Measurements from ENCODE around the gene HOXA5.
A peak's percentile ranks its signal among the peaks of the same experiment; 100 is the strongest.

Gene HOXA5

DNA sequence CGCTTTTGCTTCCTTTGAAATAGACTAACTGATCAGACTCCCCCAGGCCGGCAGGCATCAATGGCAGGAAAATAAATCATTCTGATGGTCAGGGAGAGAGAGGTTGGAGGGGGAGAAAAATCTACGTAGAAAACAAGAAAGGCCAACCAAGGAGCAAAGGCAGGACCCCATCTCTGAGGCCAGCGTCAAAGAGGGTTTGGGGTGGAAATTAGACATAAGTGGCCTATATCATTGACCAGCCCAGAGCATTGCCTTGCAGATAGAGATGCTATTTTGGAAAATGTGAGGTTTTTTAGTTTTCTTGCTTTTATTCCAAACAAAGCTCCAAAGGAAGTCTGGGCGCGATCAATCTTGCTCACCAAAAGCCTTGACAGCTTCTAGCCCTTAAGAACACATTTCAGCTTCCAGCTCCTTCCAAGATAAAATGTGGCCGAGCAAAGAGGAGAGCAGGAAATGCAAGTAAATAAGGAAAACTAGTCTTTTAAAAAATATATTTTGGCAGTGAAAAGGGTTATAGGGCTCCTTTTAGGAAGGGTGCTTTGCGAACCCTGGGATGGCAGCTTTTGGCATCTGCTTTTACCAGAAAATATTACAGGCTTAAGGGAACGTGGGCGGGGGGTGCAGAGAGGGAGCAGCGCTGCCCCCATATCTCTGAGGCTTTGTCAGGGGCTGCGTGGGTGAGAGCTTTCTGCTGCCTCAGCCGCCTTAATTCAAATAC is 39.0 kb downstream of the HOXA5 start:
- no peak for DNase-seq

DNA sequence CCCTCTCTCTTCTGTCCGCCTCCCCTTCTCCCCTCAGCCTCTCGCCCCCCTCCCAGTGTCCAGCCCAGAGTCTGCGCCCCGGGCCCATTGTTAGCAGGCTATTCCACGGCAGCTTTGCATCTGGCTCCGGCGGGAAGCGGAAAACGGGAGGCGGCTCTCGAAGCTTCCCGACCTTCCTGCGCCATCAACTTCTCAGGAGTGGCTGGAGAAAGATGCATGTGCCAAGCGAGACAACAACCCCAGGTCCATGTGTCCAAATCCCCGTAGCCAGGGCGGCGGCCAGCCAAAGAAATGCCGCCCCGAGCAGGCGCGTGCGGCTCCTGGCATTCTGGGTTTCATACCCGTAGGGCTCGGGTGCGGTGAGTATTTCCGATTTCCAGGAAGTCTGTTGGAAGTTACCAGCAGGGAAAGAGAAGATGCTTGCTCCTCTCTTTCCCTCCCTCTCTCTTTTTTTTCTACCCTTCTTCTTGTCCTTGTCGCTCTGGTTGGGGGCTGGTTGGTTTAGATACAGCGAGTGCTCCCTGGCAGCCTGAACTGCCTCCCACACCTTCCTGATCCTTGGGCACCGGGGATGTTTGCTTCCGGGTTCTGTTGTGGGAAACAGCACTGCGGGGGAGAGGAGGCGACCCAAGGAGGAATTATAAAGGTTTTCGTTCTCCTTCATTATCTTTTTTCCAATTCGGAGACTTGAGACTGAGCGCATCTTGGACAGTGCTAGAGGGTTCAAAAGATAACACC is 39.8 kb downstream of the HOXA5 start:
- DNase-seq: no peak

DNA sequence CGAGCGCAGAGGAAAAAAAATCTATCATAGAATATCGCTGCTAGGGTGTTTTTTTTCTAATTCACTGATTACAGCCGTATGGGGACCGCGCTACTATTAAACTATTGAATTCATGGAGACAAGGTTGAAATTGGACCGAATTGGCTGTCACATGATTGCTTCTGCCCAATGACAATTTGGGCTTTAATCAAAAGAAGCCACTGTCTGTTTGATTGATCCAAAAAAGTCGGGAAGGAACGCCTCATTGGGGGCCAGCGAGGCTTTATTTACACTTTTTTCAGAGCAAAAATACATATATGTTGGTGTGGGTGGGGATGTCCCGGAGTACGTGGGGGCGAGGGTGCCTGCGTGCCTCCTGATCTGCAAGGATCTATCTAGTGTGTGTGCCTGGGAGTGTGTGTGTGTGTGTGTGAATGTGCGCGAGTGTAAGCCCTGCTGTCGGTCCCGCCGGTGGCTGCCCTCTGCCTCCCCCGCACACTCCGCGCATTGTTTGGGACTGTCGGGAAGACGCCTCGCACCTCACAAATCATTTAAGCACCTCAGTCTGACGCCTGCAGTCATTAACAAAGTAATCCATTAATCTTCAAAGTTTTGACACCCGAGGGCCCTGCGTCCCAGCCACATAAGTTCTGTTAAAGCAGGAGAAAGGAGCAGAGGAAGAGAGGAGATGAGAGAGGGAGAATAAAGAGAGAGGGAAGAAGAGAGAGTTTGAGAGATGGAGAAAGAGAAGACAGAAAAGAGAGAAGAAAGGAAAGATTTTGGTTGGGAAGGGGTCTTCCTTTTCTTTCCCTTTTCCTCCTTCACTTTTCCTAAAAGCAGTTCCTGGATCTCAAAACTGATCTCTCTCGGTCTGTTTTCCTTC is 40.7 kb downstream of the HOXA5 start, which contains the start of gene HOXA2:
HOXA2 (minus strand) TSS at position 103 of the 862 bp plus-strand sequence. CDS start 183 bp downstream, outside the sequence.
- no peak for DNase-seq

DNA sequence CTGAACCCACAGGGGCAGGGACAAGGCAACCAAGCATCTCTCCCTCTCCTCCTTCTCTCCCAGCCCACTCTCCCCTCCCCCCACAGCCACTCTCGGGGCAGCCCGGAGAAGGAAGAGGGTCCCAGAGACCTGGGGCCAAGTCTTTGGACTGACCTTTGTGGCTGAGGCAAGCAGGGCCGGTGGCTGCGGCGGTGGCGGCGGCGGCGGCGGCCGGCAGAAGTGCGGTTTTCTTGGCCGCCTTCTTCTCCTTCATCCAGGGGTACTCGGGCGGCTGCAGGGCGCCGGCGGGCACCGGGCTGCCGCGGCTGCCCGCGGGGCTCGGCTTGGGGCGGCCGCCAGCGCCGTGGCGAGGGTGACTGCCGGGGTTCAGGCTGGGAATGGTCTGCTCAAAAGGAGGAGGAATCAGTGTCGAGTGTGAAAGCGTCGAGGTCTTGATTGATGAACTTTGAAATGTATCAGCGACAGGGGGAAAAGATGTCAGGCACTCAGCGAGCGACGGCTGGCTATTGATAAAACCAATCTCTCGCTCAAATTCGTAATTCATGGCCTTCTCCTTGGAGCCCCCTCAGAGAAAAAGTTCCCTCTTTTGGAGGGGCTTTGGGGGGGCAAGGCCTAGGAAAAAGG is 41.4 kb downstream of the HOXA5 start:
- no peak for DNase-seq

DNA sequence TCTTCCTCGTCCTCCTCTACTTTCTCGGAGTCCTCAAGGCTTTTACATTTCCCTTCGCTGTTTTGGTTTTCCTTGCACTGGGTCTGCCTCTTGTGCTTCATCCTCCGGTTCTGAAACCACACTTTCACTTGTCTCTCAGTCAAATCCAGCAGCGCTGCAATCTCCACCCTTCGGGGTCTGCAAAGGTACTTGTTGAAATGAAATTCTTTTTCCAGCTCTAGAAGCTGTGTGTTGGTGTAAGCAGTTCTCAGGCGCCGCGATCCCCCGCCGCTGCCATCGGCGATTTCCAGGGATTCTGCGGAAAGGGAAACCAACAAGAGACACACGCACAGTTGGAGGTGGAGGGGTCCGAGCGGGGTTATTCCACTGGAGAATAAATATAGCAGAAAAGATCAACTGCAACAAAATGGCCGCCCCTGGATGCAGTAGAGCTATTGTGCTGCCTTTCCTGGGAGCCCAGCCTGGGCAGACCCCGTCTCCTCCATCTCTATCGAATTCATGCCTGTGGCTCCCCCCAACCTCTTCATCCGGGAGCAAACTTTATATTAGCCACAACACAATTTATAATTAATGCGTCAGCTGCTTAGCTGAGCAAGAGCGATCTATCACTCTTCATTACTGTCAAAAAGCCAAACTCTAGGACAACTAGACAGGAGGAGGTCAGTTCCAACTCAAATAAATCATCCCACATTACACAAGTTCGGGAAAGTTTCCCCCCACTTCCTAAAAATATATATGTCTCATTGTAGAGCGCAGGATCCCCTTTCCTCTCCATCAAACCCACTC is 42.1 kb downstream of the HOXA5 start:
- no peak for DNase-seq

DNA sequence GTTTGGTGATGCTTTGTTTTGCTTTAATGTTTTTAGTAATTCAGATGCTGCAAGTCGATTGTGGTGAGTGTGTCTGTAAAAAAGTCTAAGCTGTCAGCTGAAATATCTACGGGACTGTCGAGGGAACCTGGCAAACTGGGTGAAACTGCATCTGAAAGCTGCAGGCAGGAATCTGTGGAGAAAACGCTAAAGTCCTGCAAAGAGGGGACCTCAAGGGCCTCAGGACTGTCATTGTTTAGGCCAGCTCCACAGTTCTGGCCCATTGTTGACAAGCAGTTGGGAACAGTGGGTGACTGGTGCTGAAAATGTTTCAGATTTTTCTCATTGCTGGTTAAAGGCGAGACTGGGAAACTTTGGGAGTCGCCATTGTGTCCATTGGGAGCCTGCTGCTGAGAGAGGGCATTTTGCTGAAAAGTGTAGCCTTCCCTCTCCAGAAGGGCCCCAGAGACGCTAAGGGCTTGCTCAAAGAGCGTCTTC is 42.7 kb downstream of the HOXA5 start:
- DNase-seq: no peak

DNA sequence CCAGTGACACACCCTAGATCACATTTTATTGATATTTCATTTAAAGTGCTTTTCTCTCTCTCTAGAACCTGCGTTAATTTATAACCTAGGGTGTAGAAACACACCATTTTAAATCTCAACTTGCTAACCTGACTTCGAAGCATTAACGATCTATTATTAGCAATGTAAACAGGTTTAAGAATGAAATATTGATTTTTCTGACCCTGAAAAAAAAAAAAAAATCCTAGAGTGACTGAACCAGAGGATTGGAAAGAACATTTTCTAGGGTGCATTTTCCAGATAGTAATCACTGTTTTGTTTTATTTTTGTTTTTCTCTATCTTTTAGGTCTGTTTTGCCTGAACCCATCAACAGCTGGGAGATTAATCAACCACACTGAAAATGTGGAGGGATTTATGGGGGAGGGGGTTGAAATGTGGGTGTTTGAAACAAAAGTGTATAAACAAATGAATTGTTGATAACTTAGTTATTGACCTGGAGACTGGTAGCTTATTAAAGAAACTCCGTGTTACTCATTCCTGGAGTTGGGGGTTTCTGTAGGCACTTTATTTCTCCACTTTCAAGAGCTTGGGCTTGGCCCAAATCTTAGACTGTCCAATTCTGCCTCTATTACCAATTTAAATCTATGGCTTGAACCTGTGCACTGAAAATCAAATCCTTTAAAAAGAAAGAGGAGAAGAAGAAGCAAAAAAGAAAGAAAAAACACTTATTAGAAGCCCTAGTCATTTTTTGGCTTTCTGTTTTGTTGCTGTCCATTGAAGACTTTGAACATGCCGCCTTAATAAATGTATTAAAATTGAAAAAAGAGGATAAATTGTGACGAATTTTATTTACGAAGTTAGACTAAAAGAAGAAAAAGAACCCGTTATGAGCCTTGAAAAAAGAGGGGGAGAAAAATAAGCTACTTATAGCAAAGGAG is 43.8 kb downstream of the HOXA5 start:
- no peak for DNase-seq

DNA sequence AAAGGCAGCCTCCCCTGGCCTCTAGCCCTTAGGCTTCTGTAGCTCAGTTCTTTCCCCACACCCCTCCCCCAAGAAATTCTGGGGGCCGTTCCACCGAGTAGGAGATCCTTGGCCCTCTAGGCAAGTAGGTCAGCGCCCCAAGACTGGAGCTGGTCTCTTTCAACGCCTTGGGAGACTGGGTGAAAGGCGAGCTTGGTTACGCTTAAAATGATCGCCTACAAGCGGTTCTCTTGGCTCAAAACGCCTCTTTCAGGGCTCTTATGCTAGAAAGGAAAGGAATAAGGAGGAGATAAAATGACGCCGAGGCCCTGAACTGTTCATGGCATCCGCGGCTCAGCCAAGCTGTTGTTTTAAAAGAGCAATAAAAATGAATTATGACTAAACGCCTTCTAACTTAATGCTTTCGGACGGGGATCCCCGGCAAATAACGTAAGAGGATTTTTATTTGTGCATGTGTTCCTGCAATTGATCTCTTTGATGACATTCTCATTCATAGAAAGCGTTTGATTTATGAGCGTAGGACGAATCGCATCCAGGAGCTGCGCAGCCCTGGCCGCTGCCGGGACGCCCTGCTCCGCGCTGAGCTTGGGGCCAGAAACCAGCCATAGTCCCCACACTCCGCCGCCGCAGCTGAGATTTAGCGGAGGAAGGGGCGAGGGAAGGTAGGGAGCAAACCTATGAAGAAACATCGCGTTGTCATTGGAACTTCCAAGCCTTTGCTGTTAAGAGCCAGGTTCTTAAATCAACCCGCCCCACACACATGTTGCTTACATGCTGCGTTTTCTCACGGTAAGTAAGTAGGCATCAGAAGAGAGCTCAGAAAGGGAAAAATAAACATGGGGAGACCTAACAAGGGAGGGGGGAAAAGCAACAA is 44.7 kb downstream of the HOXA5 start:
- DNase-seq: no peak

DNA sequence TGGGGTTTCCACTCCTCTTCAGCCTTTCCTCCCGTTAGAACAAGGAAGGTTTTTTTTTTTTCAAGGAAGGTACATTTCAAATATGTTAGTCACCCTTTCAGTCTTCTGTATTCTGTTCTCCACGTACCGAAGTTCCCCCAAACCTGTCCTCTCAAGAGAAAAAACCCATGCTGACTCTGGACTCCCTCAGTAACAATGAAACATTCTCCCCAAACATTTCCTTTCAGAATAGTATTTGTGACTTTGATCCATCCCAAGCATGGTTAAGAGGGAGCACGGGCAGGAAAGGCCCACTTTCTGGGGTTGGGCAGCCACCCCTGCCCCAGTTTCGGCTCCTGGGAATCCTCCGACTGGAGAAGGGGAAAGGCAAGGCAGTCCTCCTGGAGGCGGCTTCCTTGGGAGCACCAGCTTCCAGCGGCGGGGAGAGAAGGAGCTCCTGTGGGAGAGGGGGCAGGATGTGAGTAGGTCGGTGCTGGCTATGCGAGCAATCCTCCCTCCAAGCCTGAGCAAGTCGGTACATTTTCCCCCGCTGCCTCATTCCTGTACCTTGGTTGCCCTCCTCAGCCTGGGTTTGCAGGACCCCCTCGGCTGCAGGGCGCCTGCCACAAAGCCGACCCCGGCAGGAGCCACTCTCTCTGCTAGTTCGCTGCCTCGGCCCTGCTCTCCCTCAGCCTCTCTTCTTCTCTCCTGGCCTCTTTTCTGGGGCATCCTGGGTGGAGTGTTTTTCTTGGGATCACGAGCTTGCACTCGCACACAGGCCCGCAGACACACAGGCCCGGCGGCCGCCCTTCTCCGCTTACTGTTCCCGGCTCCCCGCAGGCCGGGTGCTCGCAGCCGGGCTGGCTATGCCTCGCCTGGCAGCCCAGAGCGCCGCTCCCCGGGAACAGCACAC is 45.5 kb downstream of the HOXA5 start:
- DNase-seq: no peak

DNA sequence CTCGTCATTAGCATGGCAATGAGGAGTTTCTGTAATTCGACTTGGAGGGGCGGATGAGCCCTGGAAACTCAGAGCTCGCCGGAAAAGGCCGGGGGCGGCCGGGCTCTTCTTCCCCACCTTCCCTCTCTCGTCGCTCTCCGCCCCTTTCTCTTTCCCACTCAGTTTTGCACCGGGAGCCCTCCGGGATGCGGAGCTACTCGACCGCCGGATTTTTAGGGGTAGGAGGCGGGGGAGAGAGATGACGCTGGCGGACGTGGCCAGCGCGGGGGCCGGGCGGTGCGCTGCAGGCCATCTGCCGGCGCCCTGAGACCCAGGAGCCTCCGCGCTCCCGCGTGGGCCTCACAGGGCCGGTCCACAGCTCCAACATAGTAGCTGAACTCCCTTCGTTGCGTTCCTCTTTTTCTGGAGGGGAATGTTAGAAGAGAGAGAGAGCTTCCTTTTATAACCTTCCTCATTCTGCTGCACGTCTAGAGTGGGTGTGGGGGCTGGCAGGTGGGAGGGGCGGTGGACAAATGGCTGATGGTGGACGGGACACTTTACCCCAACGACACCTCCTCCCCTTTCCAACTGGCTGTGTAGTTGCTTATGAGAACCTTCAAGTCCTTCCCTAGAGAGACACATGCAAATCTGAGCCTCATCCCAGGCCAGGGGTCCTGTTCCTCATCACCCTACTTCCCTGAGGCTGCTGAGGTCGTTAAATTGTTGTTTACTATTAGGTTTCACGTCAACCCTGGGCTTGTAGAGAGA is 46.5 kb downstream of the HOXA5 start:
- peak; percentile 39 for DNase-seq

DNA sequence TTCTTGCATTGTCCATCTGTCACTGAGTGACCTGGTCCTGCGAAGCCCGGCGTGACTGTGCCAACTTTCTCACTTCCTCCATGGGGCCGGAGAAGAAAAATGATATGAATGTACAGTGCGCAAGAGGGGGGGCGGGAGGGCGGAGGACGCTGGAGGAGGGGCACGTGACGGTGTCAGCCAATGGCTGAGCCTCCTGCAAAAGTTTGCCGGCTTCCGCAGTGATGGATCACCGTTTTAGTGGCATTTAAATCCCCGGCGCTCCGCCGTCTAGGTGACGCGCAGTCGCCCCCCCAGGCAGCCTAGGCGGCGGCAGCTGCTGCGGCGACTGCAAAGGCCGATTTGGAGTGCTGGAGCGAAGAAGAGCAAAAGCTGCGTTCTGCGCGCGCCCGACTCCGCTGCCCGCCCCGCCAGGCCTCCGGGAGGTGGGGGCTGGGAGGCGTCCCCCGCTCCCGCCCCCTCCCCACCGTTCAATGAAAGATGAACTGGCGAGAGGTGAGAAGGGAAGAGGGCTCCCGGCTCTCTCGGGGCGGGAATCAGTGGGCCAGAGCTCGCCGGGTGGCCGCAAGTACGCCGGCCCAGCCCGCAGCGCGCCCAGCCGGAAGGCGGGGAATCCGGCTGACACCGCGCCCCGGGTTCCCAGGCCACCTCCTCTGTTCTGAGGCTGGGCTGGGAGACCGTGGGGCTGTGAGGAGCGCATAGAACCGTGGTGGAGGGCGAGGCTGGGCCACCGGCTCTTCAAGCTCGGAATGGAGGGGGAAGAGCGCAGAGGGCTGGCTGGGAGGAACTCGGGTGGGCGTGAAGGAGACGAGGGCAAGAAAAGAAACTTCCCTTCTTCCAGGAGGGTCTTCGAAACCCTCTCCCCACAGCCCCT is 47.3 kb downstream of the HOXA5 start, which contains the start of gene HOXA1:
HOXA1 (minus strand) TSS at position 104 of the 871 bp plus-strand sequence; CDS start at position 16, 88 bp downstream.
- peak; percentile 87 for DNase-seq

DNA sequence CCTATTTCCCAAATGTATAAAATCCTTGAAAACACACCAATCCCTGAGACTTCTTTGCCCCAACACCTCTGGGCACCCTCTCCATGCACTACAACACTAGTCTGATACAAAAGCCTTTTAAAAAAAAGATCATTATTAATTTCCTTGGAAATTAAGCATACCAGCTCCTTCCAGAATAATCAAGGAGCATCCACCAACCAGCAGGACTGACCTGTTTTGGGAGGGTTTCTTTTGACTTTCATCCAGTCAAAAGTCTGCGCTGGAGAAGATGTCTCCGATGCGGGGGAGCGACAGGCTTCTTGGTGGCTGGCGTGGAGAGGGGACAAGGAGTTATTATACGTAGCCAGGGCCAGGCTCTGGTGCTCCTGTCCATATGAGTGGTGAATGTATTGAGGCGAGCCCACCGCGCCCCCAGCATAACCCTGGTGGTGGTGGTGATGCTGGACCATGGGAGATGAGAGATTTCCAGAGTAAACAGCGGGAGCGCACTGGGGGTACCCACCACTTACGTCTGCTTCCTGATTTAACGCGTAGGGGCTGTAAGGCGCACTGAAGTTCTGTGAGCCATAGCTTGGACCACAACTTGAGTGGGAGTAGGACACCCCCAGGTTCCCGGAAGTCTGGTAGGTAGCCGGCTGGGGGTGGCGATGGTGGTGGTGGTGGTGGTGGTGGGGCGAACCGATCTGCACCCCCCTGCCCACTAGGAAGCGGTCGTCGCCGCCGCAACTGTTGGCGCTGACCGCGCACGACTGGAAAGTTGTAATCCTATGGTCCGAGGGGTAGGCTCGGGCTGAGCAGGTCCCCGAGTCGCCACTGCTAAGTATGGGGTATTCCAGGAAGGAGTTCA is 48.2 kb downstream of the HOXA5 start:
- DNase-seq: no peak

DNA sequence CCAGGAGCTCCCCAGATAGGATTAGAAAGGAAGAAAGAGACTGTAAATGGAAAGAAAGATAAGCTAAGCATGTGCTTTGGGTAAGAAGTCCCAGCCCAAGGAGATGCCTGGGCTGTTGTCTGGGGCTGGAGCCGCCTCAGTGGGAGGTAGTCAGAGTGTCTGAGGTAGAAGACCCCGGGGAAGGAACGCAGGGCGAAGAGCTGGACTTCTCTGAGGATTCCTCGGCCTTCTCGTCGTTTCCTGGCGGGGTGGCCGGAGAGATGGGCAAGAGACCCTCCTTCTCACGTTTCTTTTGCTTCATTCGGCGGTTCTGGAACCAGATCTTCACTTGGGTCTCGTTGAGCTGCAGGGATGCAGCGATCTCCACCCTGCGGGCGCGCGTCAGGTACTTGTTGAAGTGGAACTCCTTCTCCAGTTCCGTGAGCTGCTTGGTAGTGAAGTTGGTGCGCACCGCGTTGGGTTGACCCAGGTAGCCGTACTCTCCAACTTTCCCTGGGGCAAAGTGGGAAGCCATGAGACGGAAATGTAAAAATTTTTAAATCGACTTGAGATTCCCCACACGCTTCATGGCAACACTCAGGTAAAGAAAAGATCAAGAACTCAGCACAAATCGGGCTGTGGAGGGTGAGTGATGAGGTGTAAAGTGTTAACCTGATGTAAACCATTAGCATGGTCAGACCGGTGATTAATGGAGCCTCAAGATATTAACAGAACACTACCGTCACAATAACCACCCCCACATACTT is 49.0 kb downstream of the HOXA5 start:
- no peak for DNase-seq

DNA sequence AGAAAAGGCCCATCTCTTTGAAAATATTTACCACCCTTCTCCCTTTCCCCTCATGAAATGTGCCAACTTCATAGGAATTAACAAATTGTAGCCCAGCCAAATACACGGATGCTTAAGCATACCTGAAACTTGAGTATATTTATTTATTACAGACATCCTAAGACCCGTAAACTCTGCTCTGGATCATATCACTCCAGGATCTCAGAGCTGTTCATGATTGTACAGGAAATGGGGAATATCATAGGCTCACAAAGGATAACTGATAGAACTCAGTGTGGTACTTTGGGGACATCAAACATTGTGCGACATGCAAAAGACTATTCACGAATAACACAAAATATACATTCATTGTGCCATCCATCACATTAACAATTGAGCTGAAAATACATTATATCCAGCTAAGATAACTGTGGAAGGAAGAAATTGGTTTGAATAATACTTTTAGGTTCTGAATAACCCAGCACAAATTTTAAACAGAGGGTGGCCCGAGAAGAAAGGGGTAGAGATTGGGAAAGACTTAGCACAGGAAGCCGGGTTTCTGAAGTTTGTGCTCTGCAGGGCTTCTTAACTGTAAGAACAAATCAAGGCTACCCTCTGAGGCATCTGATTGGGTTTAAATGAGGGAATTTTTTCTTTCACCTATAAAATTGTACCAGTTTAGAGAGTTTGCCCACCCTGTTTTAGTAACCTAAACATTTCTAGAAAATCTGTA is 50.1 kb downstream of the HOXA5 start:
- DNase-seq: no peak

DNA sequence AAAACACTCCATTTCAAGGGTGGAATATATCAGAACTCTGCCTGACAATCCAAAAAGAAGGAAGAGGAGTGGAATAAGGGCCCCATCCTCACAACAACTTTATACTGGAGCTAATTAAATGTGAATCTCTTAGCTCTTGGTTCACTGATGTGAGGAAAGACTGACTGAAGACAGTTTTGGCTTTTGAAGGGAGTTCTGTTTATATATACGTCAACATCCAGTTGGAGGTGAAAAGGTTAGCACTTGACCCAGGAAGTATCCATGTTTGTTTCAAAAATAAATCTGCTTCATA is 50.7 kb downstream of the HOXA5 start:
- DNase-seq: no peak

Data from NCI-H146 (cell line).